22Rv1 (cell line): Measurements from ENCODE around the gene SMPD4.
"Not testable (repeated sequence)": the region's sequence is repeated elsewhere in the genome, so short reads cannot be mapped to it uniquely, and the experiment has no call there.

ENCODE experiments used
- CTCF ChIP-seq: fragments of 450-650 bp; IDR thresholded peaks from 2 replicates; pipeline ENCODE4 v1.5.1; 2017; ENCODE audit warnings: mild to moderate bottlenecking
- ZFX ChIP-seq: fragments of 450-650 bp; IDR thresholded peaks from 2 replicates; pipeline ENCODE4 v1.6.1; 2017; ENCODE audit warnings: antibody characterized with exemption, borderline replicate concordance

DNA sequence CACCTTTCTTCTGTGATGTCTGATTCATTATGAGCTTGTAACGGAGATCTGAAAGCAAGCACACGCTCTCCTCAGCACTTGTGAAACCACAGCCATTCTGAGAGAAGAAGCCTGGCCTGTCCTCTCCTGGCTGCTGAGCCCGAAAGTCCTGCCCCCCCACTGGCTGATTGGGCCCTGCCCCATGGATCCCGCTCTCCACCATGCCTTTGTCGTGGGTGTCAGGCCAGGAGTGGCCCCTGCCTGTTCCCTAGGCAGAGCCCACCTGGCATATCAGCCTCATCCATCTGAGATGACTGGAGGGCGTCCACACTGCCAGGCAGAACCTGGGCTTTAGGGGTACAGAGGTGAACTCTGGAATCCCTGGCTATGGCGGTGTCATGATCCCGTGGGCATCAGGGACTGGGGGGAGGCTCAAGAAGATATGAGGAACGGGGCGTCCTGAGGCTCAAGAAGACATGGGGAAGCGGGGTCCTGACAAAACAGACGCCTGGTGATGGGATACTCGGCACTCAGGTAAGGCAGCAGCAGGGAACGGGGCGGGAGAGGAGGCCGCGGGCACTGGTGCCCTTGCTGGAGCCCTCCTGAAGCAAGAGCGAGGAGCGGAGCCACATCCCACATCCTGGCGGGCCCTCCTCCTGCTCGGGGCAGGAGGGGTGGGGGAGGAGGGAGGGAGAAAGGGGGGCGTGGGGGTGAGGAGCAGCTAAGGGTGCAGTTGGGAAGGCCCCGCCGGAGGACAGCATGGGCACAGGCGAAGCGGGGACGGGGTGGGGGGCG, 37.9 kb downstream of the SMPD4 start:
- not testable (repeated sequence) for TF ChIP-seq CTCF, ZFX
